ENCODE measurements around the gene LRRC3.

Gene LRRC3

GRCh38 chr21:44445145-44445812 is 10.0 kb upstream of the LRRC3 start:
- H3K4me3 ChIP-seq (ENCODE audit: low read depth, low read length): no peak overlapping the region
- TF ChIP-seq CTCF (IDR thresholded peaks at IDR 0.05; ENCODE audit: insufficient read depth, low read depth, low read length, missing control alignments): no peak
- no peak for DNase-seq (ENCODE audit: low read depth)

GRCh38 chr21:44448651-44449131 is 6.6 kb upstream of the LRRC3 start:
- no peak for DNase-seq (ENCODE audit: low read depth)
- H3K4me3 ChIP-seq (ENCODE audit: low read depth, low read length): no peak overlapping the region
- TF ChIP-seq CTCF (IDR thresholded peaks at IDR 0.05; ENCODE audit: insufficient read depth, low read depth, low read length, missing control alignments): no peak

- no peak for DNase-seq (ENCODE audit: low read depth)
- no peak for TF ChIP-seq CTCF (IDR thresholded peaks at IDR 0.05; ENCODE audit: insufficient read depth, low read depth, low read length, missing control alignments)
- no peak overlapping the region for H3K4me3 ChIP-seq (ENCODE audit: low read depth, low read length)
Observed at GRCh38 chr21:44449473-44450363, 5.6 kb upstream of the LRRC3 start.

GRCh38 chr21:44450402-44450801 is 4.9 kb upstream of the LRRC3 start:
- no peak overlapping the region for H3K4me3 ChIP-seq (ENCODE audit: low read depth, low read length)
- no peak for DNase-seq (ENCODE audit: low read depth)
- no peak for TF ChIP-seq CTCF (IDR thresholded peaks at IDR 0.05; ENCODE audit: insufficient read depth, low read depth, low read length, missing control alignments)

GRCh38 chr21:44450999-44451398 is 4.3 kb upstream of the LRRC3 start:
- no peak overlapping the region for H3K4me3 ChIP-seq (ENCODE audit: low read depth, low read length)
- DNase-seq (ENCODE audit: low read depth): no peak
- TF ChIP-seq CTCF (IDR thresholded peaks at IDR 0.05; ENCODE audit: insufficient read depth, low read depth, low read length, missing control alignments): no peak

- no peak for TF ChIP-seq CTCF (IDR thresholded peaks at IDR 0.05; ENCODE audit: insufficient read depth, low read depth, low read length, missing control alignments)
- no peak overlapping the region for H3K4me3 ChIP-seq (ENCODE audit: low read depth, low read length)
- DNase-seq (ENCODE audit: low read depth): no peak
Observed at GRCh38 chr21:44453120-44453519, 2.2 kb upstream of the LRRC3 start.
